ENCODE data around the gene CACNA1C. TPM values are rescaled to one million over a fixed set of nuclear protein-coding genes. Genes with fewer than 3 reads are reported as not detected.

The CACNA1C gene
- total RNA-seq, 1 experiment from 2014 or later = not detected

DNA sequence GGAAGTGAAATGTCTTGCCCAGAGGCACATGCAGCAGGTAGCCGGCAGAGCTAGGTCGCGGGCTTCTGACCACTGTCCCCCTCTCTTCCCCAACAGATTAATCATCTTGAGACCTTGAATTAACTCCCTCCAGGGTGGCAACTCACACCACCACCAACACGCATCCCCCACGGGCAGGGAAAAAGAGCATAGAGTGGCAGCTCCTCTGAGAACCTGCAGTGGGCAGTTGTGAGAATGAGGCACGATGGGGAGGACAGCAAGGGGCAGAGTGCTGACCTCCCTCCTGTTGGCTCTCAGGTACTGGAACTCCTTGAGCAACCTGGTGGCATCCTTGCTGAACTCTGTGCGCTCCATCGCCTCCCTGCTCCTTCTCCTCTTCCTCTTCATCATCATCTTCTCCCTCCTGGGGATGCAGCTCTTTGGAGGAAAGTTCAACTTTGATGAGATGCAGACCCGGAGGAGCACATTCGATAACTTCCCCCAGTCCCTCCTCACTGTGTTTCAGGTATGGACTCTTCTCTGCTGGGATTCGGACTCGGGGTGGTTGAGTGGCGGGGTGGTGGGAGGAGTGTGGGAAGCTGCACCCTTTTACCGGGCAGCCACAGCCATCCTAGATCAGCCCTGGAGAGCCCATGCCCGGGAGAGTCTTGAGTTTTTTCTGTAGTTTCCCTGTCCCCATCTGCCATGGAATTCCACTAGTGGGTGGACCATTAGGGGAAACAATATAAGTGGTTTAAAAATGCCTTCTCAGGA, 528.7 kb downstream of the CACNA1C start:
- H3F3A ChIP-seq (ENCODE audit: insufficient read depth, low read depth) = no peaks in the 10 kb centered on the region
- no peak overlapping the region for H2AFZ ChIP-seq
- H3K4me2 ChIP-seq = no peak overlapping the region
- DNase-seq = no peak
- intact Hi-C loops (cut with micrococcal nuclease; ENCODE audit: unreplicated experiment) = loop anchor here (5.0 kb wide), 1 partner anchor 784 kb away; no protein-coding TSS in a partner anchor
- H3K27ac ChIP-seq = no peak overlapping the region
- no peak for TF ChIP-seq EZH2 (IDR thresholded peaks at IDR 0.05; ENCODE audit: low read depth)
- TF ChIP-seq, protein P1, sequence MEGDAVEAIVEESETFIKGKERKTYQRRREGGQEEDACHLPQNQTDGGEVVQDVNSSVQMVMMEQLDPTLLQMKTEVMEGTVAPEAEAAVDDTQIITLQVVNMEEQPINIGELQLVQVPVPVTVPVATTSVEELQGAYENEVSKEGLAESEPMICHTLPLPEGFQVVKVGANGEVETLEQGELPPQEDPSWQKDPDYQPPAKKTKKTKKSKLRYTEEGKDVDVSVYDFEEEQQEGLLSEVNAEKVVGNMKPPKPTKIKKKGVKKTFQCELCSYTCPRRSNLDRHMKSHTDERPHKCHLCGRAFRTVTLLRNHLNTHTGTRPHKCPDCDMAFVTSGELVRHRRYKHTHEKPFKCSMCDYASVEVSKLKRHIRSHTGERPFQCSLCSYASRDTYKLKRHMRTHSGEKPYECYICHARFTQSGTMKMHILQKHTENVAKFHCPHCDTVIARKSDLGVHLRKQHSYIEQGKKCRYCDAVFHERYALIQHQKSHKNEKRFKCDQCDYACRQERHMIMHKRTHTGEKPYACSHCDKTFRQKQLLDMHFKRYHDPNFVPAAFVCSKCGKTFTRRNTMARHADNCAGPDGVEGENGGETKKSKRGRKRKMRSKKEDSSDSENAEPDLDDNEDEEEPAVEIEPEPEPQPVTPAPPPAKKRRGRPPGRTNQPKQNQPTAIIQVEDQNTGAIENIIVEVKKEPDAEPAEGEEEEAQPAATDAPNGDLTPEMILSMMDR (conservative IDR thresholded peaks at IDR 0.05) = no peak
- no TSS peak for BruUV-seq (replicated peaks)
- ChIA-PET CTCF (no interaction called here), POLR2A (ENCODE audit: unreplicated experiment) (no interaction called here)
- no peaks in the 10 kb centered on the region for H3K79me2 ChIP-seq (ENCODE audit: low read depth)
- no peaks in the 10 kb centered on the region for H3K9me2 ChIP-seq (ENCODE audit: insufficient read depth)
- peaks cover 92% of the 10 kb centered on the region for H3K27me3 ChIP-seq (ENCODE audit: insufficient read depth, low read depth)
- H3K9me3 ChIP-seq (ENCODE audit: insufficient read depth, low read depth) = no peaks in the 10 kb centered on the region
- no peak overlapping the region for H3K4me3 ChIP-seq
- H3K4me1 ChIP-seq (replicated peaks; ENCODE audit: insufficient read depth) = no peaks in the 10 kb centered on the region
- no peaks in the 10 kb centered on the region for H4K20me1 ChIP-seq (ENCODE audit: insufficient read depth)
- H3K36me3 ChIP-seq (ENCODE audit: low read depth) = no peaks in the 10 kb centered on the region

DNA sequence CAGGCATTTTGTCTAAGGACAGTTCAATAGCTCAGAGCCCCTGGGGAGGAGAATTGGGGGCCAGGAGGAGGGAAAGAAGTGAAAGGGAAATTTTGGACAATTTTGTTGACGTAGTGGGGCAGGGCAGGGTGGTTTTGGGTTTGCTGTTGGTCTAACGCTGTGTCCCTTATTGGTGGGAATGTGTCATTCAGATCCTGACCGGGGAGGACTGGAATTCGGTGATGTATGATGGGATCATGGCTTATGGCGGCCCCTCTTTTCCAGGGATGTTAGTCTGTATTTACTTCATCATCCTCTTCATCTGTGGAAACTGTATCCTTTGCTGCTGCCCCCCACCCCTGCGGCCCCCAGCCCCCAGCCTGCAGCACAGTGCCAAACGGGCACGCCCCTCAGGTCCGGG, 529.8 kb downstream of the CACNA1C start:
- no TSS peak for BruUV-seq (replicated peaks)

DNA sequence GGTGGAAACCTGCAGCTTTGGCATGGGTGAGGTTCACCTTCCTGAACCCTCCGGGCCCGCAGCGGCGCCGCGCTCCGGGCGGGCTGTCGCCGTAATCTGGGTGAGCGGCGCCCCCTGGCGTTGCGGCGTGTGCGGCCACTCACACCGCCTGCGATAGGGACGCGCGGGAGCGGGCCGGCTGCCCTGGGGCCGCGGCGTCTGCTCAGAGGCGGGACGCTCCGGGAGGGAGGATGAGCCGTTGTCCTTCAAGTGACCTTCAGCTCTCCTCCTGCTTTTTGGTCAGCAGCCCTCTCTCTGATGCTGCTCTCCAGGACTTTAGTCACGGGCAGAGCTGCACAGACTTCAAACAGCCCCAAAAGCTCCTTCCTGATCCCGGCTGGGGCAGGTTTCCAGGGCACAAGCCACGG, 530.3 kb downstream of the CACNA1C start:
- Histone ChIP-seq H3K9me3 (ENCODE audit: insufficient read depth, low read depth) (no peaks in the 10 kb centered on the region), H3K27me3 (ENCODE audit: insufficient read depth, low read depth) (peaks cover 95% of the 10 kb centered on the region), H3K36me3 (ENCODE audit: low read depth) (no peaks in the 10 kb centered on the region), H3K4me1 (replicated peaks; ENCODE audit: insufficient read depth) (no peaks in the 10 kb centered on the region), H3F3A (ENCODE audit: insufficient read depth, low read depth) (no peaks in the 10 kb centered on the region), H4K20me1 (ENCODE audit: insufficient read depth) (no peaks in the 10 kb centered on the region), H3K4me3 (no peak overlapping the region), H3K9me2 (ENCODE audit: insufficient read depth) (no peaks in the 10 kb centered on the region), H2AFZ (no peak overlapping the region), H3K4me2 (no peak overlapping the region), H3K27ac (no peak overlapping the region), H3K79me2 (ENCODE audit: low read depth) (no peaks in the 10 kb centered on the region)
- no TSS peak for BruUV-seq (replicated peaks)
- TF ChIP-seq EZH2 (IDR thresholded peaks at IDR 0.05; ENCODE audit: low read depth) = no peak
- TF ChIP-seq, protein P1 (conservative IDR thresholded peaks at IDR 0.05) = peak; percentile 67
- intact Hi-C loops (cut with micrococcal nuclease; ENCODE audit: unreplicated experiment) = loop anchor here (5.0 kb wide), 1 partner anchor 786 kb away; no protein-coding TSS in a partner anchor
- peak in 1 of 2 experiments; percentile 29 for DNase-seq
- ChIA-PET CTCF (no interaction called here), POLR2A (ENCODE audit: unreplicated experiment) (no interaction called here)

More for the DNA sequence above, 529.8 kb downstream of the CACNA1C start:
- Histone ChIP-seq H3K27me3 (ENCODE audit: insufficient read depth, low read depth) (peaks cover 92% of the 10 kb centered on the region), H3F3A (ENCODE audit: insufficient read depth, low read depth) (no peaks in the 10 kb centered on the region), H3K9me3 (ENCODE audit: insufficient read depth, low read depth) (no peaks in the 10 kb centered on the region), H3K4me1 (replicated peaks; ENCODE audit: insufficient read depth) (no peaks in the 10 kb centered on the region), H3K4me2 (no peak overlapping the region), H3K9me2 (ENCODE audit: insufficient read depth) (no peaks in the 10 kb centered on the region), H3K79me2 (ENCODE audit: low read depth) (no peaks in the 10 kb centered on the region), H3K27ac (no peak overlapping the region), H2AFZ (no peak overlapping the region), H3K36me3 (ENCODE audit: low read depth) (no peaks in the 10 kb centered on the region), H4K20me1 (ENCODE audit: insufficient read depth) (no peaks in the 10 kb centered on the region), H3K4me3 (no peak overlapping the region)
- POLR2A ChIA-PET (ENCODE audit: unreplicated experiment) = no interaction called here
- intact Hi-C loops (cut with micrococcal nuclease; ENCODE audit: unreplicated experiment) = loop anchor here (5.0 kb wide), 1 partner anchor 785 kb away; no protein-coding TSS in a partner anchor
- CTCF ChIA-PET = no interaction called here
- DNase-seq = no peak
- no peak for TF ChIP-seq EZH2 (IDR thresholded peaks at IDR 0.05; ENCODE audit: low read depth)
- TF ChIP-seq, protein P1 (conservative IDR thresholded peaks at IDR 0.05) = no peak

Measured in PC-9 (cell line).